GM21619 (cell line): ENCODE results near the gene SH2D6.
A peak's percentile ranks its signal among the peaks of the same experiment; 100 is the strongest.
"Not testable (repeated sequence)": the region's sequence is repeated elsewhere in the genome, so short reads cannot be mapped to it uniquely, and the experiment has no call there.

Source experiments
- ATAC-seq: cut with Tn5 transposase; IDR thresholded peaks from one replicate; pipeline ENCODE4 v1.9.1; 2021; ENCODE audit not compliant: unreplicated experiment

The SH2D6 gene

GRCh38 chr2:85398426-85399182 lies 19.9 kb upstream of the SH2D6 start:
- ATAC-seq, result no peak

- ATAC-seq, result no peak
Measured at GRCh38 chr2:85399183-85399455, 19.4 kb upstream of the SH2D6 start.

- ATAC-seq, result no peak
Measured at GRCh38 chr2:85400023-85400422, 18.5 kb upstream of the SH2D6 start.

DNA sequence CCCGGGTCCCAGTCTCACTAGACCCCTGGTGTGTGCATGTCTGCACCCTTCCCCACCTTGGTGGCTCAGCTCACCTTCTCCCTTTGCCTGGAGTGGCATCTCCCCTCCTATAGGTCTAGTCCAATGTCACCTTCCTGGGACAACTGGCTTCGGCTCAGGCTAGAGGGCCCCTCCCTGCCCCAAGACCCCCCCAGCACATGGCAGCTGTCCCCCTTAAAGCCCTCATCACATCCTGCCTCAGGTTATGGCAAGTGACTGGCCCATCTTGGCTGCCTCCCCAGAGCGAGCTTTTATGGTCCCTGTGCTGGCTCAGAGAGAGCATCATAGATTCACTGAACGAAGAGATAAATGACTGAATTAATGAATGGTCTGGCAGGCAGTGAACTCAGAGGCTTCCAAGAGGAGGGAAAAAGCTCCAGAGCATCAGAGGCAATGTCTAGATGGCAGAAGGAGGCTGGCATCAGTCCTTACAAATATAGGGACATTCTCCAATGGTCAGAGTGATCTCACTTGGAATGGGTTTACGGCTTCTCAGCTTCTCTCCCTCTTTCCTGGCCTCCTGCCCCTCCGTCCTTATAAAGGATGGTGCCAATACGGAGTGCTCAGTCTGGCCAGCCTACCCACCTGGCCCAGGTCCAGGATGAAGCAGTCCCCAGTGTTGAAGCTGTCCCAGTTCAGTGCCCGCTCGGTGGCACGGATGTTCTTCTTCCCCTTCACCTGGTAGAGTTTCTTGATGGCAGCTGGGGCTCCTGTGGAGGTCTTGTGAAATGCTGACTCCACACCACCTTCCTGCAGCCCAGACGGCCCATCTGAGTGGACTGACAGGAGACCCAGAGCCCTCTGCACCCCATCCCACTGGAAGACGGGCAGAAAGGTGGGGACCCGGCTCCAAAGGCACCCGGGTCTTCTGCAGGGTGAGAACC lies 17.7 kb upstream of the SH2D6 start:
- no peak for ATAC-seq

- ATAC-seq, result no peak
Measured at GRCh38 chr2:85401464-85401805, 17.1 kb upstream of the SH2D6 start.

DNA sequence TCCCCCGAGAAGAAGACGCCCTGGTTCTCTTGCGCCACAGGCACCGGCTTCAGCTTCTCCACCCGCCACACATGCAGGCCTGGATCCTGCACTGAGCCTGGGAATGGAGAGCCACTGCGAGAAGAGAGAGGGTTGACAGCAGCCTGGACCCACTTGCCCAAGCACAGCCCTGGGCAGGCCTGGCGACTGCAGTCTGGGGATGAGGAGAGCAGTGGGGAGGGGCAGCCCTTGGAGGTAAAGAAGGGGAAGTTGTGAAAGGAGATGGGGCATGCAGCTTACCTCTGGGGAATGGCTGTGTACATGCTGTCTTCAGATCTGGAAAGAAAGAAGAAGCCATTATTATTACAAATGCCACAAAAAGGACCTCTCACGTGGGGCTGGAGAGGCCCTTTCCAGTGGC lies 16.7 kb upstream of the SH2D6 start:
- ATAC-seq, result no peak

DNA sequence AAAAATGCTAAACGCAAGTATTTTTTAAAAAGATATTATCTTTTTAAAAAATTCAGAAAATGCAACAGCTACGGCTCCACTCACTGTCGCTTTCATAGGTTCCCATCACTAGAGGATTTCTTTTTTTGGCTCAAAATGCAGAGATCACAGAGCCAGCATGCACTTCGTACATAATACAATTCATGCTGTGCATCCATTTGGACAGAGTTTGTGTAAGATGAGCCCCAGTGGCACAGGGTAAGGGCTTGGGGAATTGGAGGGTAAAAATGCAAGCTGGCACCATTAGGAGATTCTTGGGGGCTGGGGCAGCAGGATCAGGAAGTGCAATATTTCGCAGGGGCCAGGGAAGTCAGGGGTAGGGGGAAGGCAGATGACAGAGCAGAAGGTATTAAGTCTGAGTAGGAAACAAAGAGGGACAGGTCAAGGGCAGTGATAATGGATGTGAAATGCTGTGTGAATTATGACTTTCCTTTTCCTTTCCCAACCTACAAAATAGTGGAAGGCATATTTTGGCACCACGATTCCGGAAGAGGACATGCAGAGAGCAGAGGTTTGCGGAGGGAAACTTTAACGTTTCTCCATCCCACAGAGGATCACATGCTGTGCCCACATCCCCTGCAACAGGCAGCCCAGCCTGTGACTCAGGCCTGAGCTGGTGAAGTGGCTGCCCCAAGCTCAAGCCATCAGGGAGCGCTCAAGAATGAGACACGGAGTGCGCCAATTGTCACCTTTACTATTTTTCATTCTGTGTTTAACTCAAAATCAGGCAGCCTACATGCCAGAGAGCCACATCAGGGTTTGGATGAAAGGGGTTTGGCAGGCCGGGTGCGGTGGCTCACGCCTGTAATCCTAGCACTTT lies 13.1 kb upstream of the SH2D6 start:
- no peak for ATAC-seq

- peak; percentile 56 for ATAC-seq
Measured at GRCh38 chr2:85409845-85410583, 8.5 kb upstream of the SH2D6 start, which contains the start of gene CAPG. Gene CAPG, minus strand, starts transcription at chr2:85410366. Its CDS starts 8,221 bp downstream, at chr2:85402145.

GRCh38 chr2:85410584-85411404 lies 7.7 kb upstream of the SH2D6 start:
- no peak for ATAC-seq

GRCh38 chr2:85411405-85411748 lies 7.1 kb upstream of the SH2D6 start:
- ATAC-seq, result no peak

DNA sequence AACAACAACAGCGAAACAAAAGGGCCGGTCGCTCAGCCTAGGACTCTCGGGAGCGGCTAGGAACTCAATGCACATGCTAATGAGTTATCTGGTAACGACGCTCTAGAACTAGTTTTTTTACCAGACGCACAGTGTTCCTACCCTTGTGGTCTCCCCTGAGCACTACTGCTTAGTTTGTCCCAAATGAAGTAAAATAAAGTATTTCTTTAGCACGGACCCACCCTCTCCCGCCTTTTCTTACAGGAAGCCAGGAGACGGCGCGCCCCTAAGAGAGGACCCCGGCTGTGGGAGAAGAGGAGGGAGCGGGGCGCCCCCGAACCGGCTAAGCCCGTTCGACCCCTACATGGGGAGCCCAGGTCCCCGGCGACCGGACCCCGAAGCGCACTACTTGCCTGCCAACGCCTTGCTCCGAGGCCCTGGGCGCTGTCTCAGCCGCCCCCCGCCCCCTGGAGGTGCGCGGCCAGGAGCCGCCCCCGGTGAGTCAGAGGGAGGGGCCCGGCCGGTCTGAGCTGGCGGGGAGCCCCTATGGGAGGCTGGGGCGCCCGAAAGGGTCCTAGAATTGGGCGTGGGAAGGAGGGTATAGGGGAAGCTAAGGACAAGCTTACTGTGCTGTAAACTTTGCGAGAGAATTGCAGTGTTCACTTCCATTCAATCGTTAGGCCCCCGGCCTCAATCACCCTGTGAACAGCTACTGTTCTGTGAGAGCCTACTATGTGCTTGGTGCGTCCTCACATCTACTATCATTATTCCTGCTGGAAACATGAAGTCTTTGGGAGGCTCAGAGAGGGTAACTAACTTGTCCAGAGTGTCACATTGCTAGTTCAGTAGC lies 4.7 kb upstream of the SH2D6 start:
- ATAC-seq, result no peak

- not testable (repeated sequence) for ATAC-seq
Measured at GRCh38 chr2:85414421-85414759, 4.1 kb upstream of the SH2D6 start.

- no peak for ATAC-seq
Measured at GRCh38 chr2:85414761-85415553, 3.6 kb upstream of the SH2D6 start.

DNA sequence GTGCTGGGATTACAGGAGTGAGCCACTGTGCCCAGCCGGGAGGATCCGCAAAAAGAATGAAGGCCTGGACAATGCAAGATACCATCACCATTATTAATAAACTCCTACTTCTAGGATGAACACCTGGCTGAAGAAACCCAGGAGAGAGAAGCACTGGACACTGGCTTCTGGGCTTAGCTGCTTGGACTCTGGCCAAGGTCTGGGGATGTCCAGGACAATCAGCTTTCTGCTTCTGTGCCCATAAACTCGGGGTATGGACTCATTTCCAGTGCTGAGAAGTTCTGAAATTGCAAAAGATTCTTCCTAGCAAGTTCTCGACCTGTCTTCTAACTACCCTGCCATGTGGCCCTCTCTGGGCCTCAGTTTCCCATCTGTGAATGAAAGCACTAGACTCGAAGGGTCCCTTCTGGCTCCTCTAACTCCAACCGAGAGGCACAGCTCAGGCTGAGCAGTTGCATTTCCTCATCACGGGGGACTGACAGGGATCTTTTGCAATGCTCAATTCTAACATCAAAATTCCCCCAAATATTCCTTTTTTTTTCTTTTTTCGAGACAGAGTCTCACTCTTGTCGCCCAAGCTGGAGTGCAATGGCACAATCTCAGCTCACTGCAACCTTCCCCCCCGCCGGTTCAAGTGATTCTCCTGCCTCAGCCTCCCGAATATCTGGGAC lies 2.4 kb upstream of the SH2D6 start:
- ATAC-seq, result no peak

- ATAC-seq, result no peak
Measured at GRCh38 chr2:85419009-85419675, 628 bp downstream of the SH2D6 start.

DNA sequence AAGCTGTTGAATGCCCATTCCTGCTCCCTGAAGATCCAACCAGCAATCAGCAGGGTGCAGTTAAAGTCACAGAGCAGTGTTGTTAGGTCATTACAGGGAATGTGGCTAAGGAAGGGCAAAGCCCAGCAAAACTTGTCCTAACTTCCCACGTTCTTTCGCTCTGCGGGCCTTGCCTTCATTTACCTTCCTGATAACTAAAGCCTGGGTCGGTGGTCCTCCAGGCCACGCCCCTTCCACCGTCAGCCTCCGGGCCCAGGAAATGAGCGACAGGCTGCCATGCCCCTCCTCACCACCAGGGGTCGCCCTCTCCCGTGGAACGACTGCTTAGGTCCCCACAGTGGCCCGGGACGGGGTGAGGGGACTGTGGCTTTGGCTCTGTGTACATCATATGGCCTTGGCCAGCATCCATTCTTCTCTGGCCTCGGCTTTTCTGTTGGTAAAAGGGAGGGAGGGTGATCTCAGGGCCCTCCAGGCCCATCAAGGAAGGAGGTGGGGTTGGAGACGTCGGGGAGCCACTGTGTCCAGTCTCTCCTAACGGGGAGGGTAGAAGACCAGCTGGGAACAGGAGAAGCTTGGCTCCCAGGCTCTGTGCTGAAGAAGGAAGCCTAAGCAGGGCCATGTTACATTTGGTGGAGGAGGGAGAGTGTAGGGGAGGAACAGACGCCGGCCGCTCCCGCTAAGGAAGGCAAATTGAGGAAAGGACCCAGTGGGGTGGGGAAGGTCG lies 2.2 kb downstream of the SH2D6 start:
- ATAC-seq, result peak; percentile 52
